Activated T-cell treated with anti-CD3 and anti-CD28 coated beads, Interleukin-2, amount 50 U/mL, for 24 hours (primary cell): Measurements from ENCODE around the gene SLC66A1.
A peak's percentile ranks its signal among the peaks of the same experiment; 100 is the strongest.

ENCODE experiments used
- DNase-seq: peaks from one replicate; pipeline ENCODE4 v3.0.0-alpha.2; 2020
- H3K27ac Mint-ChIP-seq: 2 replicates; pipeline ENCODE4 v1.8.0; 2020; ENCODE audit warnings: mild to moderate bottlenecking, mixed read lengths
- H3K27me3 Mint-ChIP-seq: 2 replicates; pipeline ENCODE4 v1.8.0; 2020; ENCODE audit warnings: mixed read lengths
- H3K36me3 Mint-ChIP-seq: 2 replicates; pipeline ENCODE4 v1.8.0; 2020; ENCODE audit warnings: low read depth, mixed read lengths
- H3K4me1 Mint-ChIP-seq: 2 replicates; pipeline ENCODE4 v1.8.0; 2020; ENCODE audit warnings: low read depth, mixed read lengths
- H3K4me3 Mint-ChIP-seq: 2 replicates; pipeline ENCODE4 v1.8.0; 2020; ENCODE audit warnings: mild to moderate bottlenecking, moderate library complexity, mixed read lengths
- H3K9me3 Mint-ChIP-seq: 2 replicates; pipeline ENCODE4 v1.8.0; 2020; ENCODE audit warnings: mixed read lengths

Gene SLC66A1

GRCh38 chr1:19349999-19350398 is 37.9 kb downstream of the SLC66A1 start:
- H3K9me3 Mint-ChIP-seq = no peaks in the 10 kb centered on the region
- peaks cover 80% of the 10 kb centered on the region for H3K36me3 Mint-ChIP-seq
- no peaks in the 10 kb centered on the region for H3K27me3 Mint-ChIP-seq
- peak overlapping the region; percentile 76 for H3K27ac Mint-ChIP-seq
- no peak overlapping the region for H3K4me3 Mint-ChIP-seq
- peaks cover 3% of the 10 kb centered on the region for H3K4me1 Mint-ChIP-seq
- no peak for DNase-seq

GRCh38 chr1:19350566-19350965 is 38.4 kb downstream of the SLC66A1 start:
- Mint-ChIP-seq H3K36me3 (peaks cover 80% of the 10 kb centered on the region), H3K4me3 (no peak overlapping the region)

GRCh38 chr1:19351873-19352272 is 39.7 kb downstream of the SLC66A1 start:
- Mint-ChIP-seq H3K4me1 (peaks cover 3% of the 10 kb centered on the region), H3K9me3 (no peaks in the 10 kb centered on the region), H3K27ac (peak overlapping the region; percentile 59), H3K4me3 (no peak overlapping the region), H3K27me3 (no peaks in the 10 kb centered on the region), H3K36me3 (peaks cover 87% of the 10 kb centered on the region)
- no peak for DNase-seq

More at GRCh38 chr1:19350566-19350965, 38.4 kb downstream of the SLC66A1 start:
- no peak for DNase-seq
- no peaks in the 10 kb centered on the region for H3K27me3 Mint-ChIP-seq
- H3K27ac Mint-ChIP-seq = peak overlapping the region; percentile 76
- H3K4me1 Mint-ChIP-seq = peaks cover 3% of the 10 kb centered on the region
- H3K9me3 Mint-ChIP-seq = no peaks in the 10 kb centered on the region

- DNase-seq = no peak
- Mint-ChIP-seq H3K27me3 (no peaks in the 10 kb centered on the region), H3K27ac (peak overlapping the region; percentile 72), H3K4me1 (peaks cover 2% of the 10 kb centered on the region), H3K36me3 (peaks cover 92% of the 10 kb centered on the region), H3K4me3 (no peak overlapping the region), H3K9me3 (no peaks in the 10 kb centered on the region)
These were observed 40.7 kb downstream of the SLC66A1 start for GRCh38 chr1:19352839-19353238.

- Mint-ChIP-seq H3K27ac (peak overlapping the region; percentile 72), H3K4me1 (no peaks in the 10 kb centered on the region), H3K9me3 (no peaks in the 10 kb centered on the region), H3K36me3 (peaks cover 89% of the 10 kb centered on the region), H3K4me3 (no peak overlapping the region), H3K27me3 (no peaks in the 10 kb centered on the region)
- DNase-seq = no peak
These were observed 41.5 kb downstream of the SLC66A1 start for GRCh38 chr1:19353596-19353995.

GRCh38 chr1:19354531-19354981 is 42.4 kb downstream of the SLC66A1 start:
- no peaks in the 10 kb centered on the region for H3K9me3 Mint-ChIP-seq
- peaks cover 80% of the 10 kb centered on the region for H3K36me3 Mint-ChIP-seq
- H3K27me3 Mint-ChIP-seq = no peaks in the 10 kb centered on the region
- no peak overlapping the region for H3K4me3 Mint-ChIP-seq
- H3K27ac Mint-ChIP-seq = no peak overlapping the region
- peaks cover 4% of the 10 kb centered on the region for H3K4me1 Mint-ChIP-seq
- no peak for DNase-seq

GRCh38 chr1:19356266-19356665 is 44.1 kb downstream of the SLC66A1 start:
- no peak overlapping the region for H3K4me3 Mint-ChIP-seq
- peaks cover 21% of the 10 kb centered on the region for H3K4me1 Mint-ChIP-seq
- no peaks in the 10 kb centered on the region for H3K9me3 Mint-ChIP-seq
- peak overlapping the region; percentile 72 for H3K27ac Mint-ChIP-seq
- peaks cover 77% of the 10 kb centered on the region for H3K36me3 Mint-ChIP-seq
- H3K27me3 Mint-ChIP-seq = no peaks in the 10 kb centered on the region
- no peak for DNase-seq

GRCh38 chr1:19357299-19357986 is 45.3 kb downstream of the SLC66A1 start:
- no peaks in the 10 kb centered on the region for H3K9me3 Mint-ChIP-seq
- peaks cover 32% of the 10 kb centered on the region for H3K4me1 Mint-ChIP-seq
- H3K27me3 Mint-ChIP-seq = no peaks in the 10 kb centered on the region
- peak overlapping the region; percentile 58 for H3K27ac Mint-ChIP-seq
- H3K4me3 Mint-ChIP-seq = no peak overlapping the region
- no peak for DNase-seq
- H3K36me3 Mint-ChIP-seq = peaks cover 66% of the 10 kb centered on the region

GRCh38 chr1:19358710-19359109 is 46.6 kb downstream of the SLC66A1 start:
- peaks cover 64% of the 10 kb centered on the region for H3K36me3 Mint-ChIP-seq
- H3K4me3 Mint-ChIP-seq = no peak overlapping the region
- no peak overlapping the region for H3K27ac Mint-ChIP-seq
- peaks cover 41% of the 10 kb centered on the region for H3K4me1 Mint-ChIP-seq
- no peaks in the 10 kb centered on the region for H3K9me3 Mint-ChIP-seq
- H3K27me3 Mint-ChIP-seq = no peaks in the 10 kb centered on the region
- no peak for DNase-seq

GRCh38 chr1:19359357-19359756 is 47.2 kb downstream of the SLC66A1 start:
- H3K4me1 Mint-ChIP-seq = peaks cover 42% of the 10 kb centered on the region
- H3K4me3 Mint-ChIP-seq = no peak overlapping the region

GRCh38 chr1:19360016-19360415 is 47.9 kb downstream of the SLC66A1 start:
- H3K36me3 Mint-ChIP-seq = peaks cover 56% of the 10 kb centered on the region
- peak overlapping the region; percentile 69 for H3K27ac Mint-ChIP-seq
- no peak overlapping the region for H3K4me3 Mint-ChIP-seq
- H3K4me1 Mint-ChIP-seq = peaks cover 45% of the 10 kb centered on the region
- H3K27me3 Mint-ChIP-seq = no peaks in the 10 kb centered on the region
- no peaks in the 10 kb centered on the region for H3K9me3 Mint-ChIP-seq
- DNase-seq = no peak

More at GRCh38 chr1:19359357-19359756, 47.2 kb downstream of the SLC66A1 start:
- DNase-seq = no peak
- H3K36me3 Mint-ChIP-seq = peaks cover 59% of the 10 kb centered on the region
- no peaks in the 10 kb centered on the region for H3K9me3 Mint-ChIP-seq
- no peaks in the 10 kb centered on the region for H3K27me3 Mint-ChIP-seq
- no peak overlapping the region for H3K27ac Mint-ChIP-seq

- no peak for DNase-seq
- Mint-ChIP-seq H3K4me3 (no peak overlapping the region), H3K4me1 (peaks cover 50% of the 10 kb centered on the region), H3K27ac (peak overlapping the region; percentile 69), H3K9me3 (no peaks in the 10 kb centered on the region), H3K27me3 (no peaks in the 10 kb centered on the region), H3K36me3 (peaks cover 56% of the 10 kb centered on the region)
These were observed 48.3 kb downstream of the SLC66A1 start for GRCh38 chr1:19360432-19360831.

- H3K36me3 Mint-ChIP-seq = peaks cover 55% of the 10 kb centered on the region
- no peaks in the 10 kb centered on the region for H3K27me3 Mint-ChIP-seq
- peak overlapping the region; percentile 69 for H3K27ac Mint-ChIP-seq
- DNase-seq = no peak
- H3K4me1 Mint-ChIP-seq = peaks cover 54% of the 10 kb centered on the region
- H3K4me3 Mint-ChIP-seq = no peak overlapping the region
- no peaks in the 10 kb centered on the region for H3K9me3 Mint-ChIP-seq
These were observed 48.9 kb downstream of the SLC66A1 start for GRCh38 chr1:19360843-19361610.

- Mint-ChIP-seq H3K27ac (peak overlapping the region; percentile 6), H3K27me3 (no peaks in the 10 kb centered on the region), H3K36me3 (peaks cover 49% of the 10 kb centered on the region), H3K4me1 (peaks cover 54% of the 10 kb centered on the region), H3K9me3 (no peaks in the 10 kb centered on the region), H3K4me3 (no peak overlapping the region)
- no peak for DNase-seq
These were observed 49.6 kb downstream of the SLC66A1 start for GRCh38 chr1:19361611-19362147.
